Calu3 (cell line): Measurements from ENCODE around the gene KIRREL3. TPM values are rescaled to one million over a fixed set of nuclear protein-coding genes. Genes with fewer than 3 reads are reported as not detected.

Source experiments
- BruUV-seq: library from RNA; stranded (reverse); fragments of 400-500 nt; replicated peaks from 2 replicates; lab custom pipeline; 2021; lab: Mats Ljungman, UMichigan
- CTCF ChIA-PET: fragments of 300-600 bp; sonication (Branson Sonifier 250); formaldehyde crosslinking; loops from one replicate; lab custom pipeline; 2022; ENCODE audit warnings: antibody characterized with exemption; lab: Charles Lee
- DNase-seq: peaks from one replicate; pipeline ENCODE4 v3.0.0; 2022
- H3K27ac Mint-ChIP-seq: one replicate; pipeline ENCODE4 v1.8.0; 2022; ENCODE audit warnings: mixed read lengths; ENCODE audit not compliant: unreplicated experiment
- H3K27me3 Mint-ChIP-seq: one replicate; pipeline ENCODE4 v1.8.0; 2022; ENCODE audit warnings: mixed read lengths; ENCODE audit not compliant: unreplicated experiment
- H3K36me3 Mint-ChIP-seq: one replicate; pipeline ENCODE4 v1.8.0; 2022; ENCODE audit warnings: mild to moderate bottlenecking, moderate library complexity, mixed read lengths; ENCODE audit not compliant: insufficient read depth, unreplicated experiment
- H3K4me1 Mint-ChIP-seq: one replicate; pipeline ENCODE4 v1.8.0; 2022; ENCODE audit warnings: mild to moderate bottlenecking, low read depth, mixed read lengths; ENCODE audit not compliant: unreplicated experiment
- H3K4me3 Mint-ChIP-seq: one replicate; pipeline ENCODE4 v1.8.0; 2022; ENCODE audit warnings: mild to moderate bottlenecking, low read depth, moderate library complexity, mixed read lengths; ENCODE audit not compliant: unreplicated experiment
- H3K9me3 Mint-ChIP-seq: one replicate; pipeline ENCODE4 v1.8.0; 2022; ENCODE audit warnings: low read depth, mixed read lengths; ENCODE audit not compliant: unreplicated experiment
- CTCF ChIP-seq: fragments of 200-600 bp; IDR thresholded peaks from one replicate; pipeline ENCODE4 v1.8.0; 2022; ENCODE audit warnings: antibody characterized with exemption; ENCODE audit not compliant: unreplicated experiment
- intact Hi-C: fragments of 100-400 bp; cut with micrococcal nuclease; formaldehyde crosslinking; loops from one replicate; pipeline ENCODE4 v1.10.0; 2022; ENCODE audit not compliant: unreplicated experiment
- total RNA-seq: library from RNA; stranded (reverse); gene quantifications from 2 replicates; pipeline ENCODE4 v1.2.3, GENCODE V29; 2022

KIRREL3 gene
- total RNA-seq, 1 experiment from 2014 or later = 0.26 TPM

GRCh38 chr11:126526471-126526870 is 474.1 kb downstream of the KIRREL3 start:
- H3K27me3 Mint-ChIP-seq = peaks cover 64% of the 10 kb centered on the region
- no peaks in the 10 kb centered on the region for H3K36me3 Mint-ChIP-seq
- no peak overlapping the region for H3K27ac Mint-ChIP-seq
- H3K9me3 Mint-ChIP-seq = no peaks in the 10 kb centered on the region
- BruUV-seq = no TSS peak
- no peak for DNase-seq
- H3K4me3 Mint-ChIP-seq = no peak overlapping the region
- CTCF ChIA-PET = no interaction called here
- H3K4me1 Mint-ChIP-seq = peaks cover 8% of the 10 kb centered on the region
- intact Hi-C loops = no loop called here
- no peak for TF ChIP-seq CTCF

GRCh38 chr11:126525702-126526101 is 474.9 kb downstream of the KIRREL3 start:
- Mint-ChIP-seq H3K27ac (no peak overlapping the region), H3K4me1 (peaks cover 8% of the 10 kb centered on the region), H3K27me3 (peaks cover 64% of the 10 kb centered on the region), H3K36me3 (no peaks in the 10 kb centered on the region), H3K9me3 (no peaks in the 10 kb centered on the region), H3K4me3 (no peak overlapping the region)
- no peak for DNase-seq
- BruUV-seq = no TSS peak
- no peak for TF ChIP-seq CTCF
- intact Hi-C loops = no loop called here
- CTCF ChIA-PET = no interaction called here

GRCh38 chr11:126525216-126525615 is 475.4 kb downstream of the KIRREL3 start:
- TF ChIP-seq CTCF = no peak
- Mint-ChIP-seq H3K27me3 (peaks cover 67% of the 10 kb centered on the region), H3K36me3 (no peaks in the 10 kb centered on the region), H3K4me1 (peaks cover 8% of the 10 kb centered on the region), H3K9me3 (no peaks in the 10 kb centered on the region), H3K27ac (no peak overlapping the region), H3K4me3 (no peak overlapping the region)
- no peak for DNase-seq
- intact Hi-C loops = no loop called here
- CTCF ChIA-PET = no interaction called here
- no TSS peak for BruUV-seq

GRCh38 chr11:126523441-126524205 is 476.9 kb downstream of the KIRREL3 start:
- Mint-ChIP-seq H3K27me3 (peaks cover 77% of the 10 kb centered on the region), H3K4me3 (no peak overlapping the region), H3K27ac (no peak overlapping the region), H3K9me3 (no peaks in the 10 kb centered on the region), H3K36me3 (no peaks in the 10 kb centered on the region), H3K4me1 (peaks cover 8% of the 10 kb centered on the region)
- no TSS peak for BruUV-seq
- DNase-seq = no peak
- CTCF ChIA-PET = no interaction called here
- TF ChIP-seq CTCF = no peak
- intact Hi-C loops = no loop called here
